Right atrium auricular region (tissue), 2 donors: ENCODE data around the gene GPR107. TPM values are rescaled to one million over a fixed set of nuclear protein-coding genes. Genes with fewer than 3 reads are reported as not detected.

Experiments used
- DNase-seq: peaks from one replicate; pipeline ENCODE4 v3.0.0-alpha.2; 2019; ENCODE audit warnings: low spot score
- H3K27ac ChIP-seq, 2 donors: fragments of 200-600 bp; sonication (generic); 1 replicate in 1 of 2; 2 replicates in 1 of 2; pipeline ENCODE4 v1.5.1; 2016 to 2019
- H3K27me3 ChIP-seq, 2 donors: fragments of 200-600 bp; sonication (generic); one replicate each; pipeline versions ENCODE4 v1.5.1 to v1.6.0; 2017 to 2019
- H3K36me3 ChIP-seq: fragments of 200-600 bp; sonication (generic); one replicate; pipeline ENCODE4 v1.5.1; 2016
- H3K4me1 ChIP-seq, 2 donors: fragments of 200-600 bp; sonication (generic); one replicate each; pipeline versions ENCODE4 v1.5.1 to v1.6.0; 2017 to 2019
- H3K4me3 ChIP-seq, 2 donors: fragments of 200-600 bp; sonication (generic); 1 replicate in 1 of 2; 2 replicates in 1 of 2; pipeline ENCODE4 v1.5.1; 2017 to 2019; ENCODE audit warnings: mild to moderate bottlenecking in 1 of 2, moderate library complexity in 1 of 2
- H3K9me3 ChIP-seq, 2 donors: fragments of 200-600 bp; sonication (generic); one replicate each; pipeline ENCODE4 v1.5.1; 2019
- total RNA-seq, 2 donors: library from RNA; depleted of rRNA; stranded (reverse); fragments of >200 nt; gene quantifications; one replicate each; pipeline ENCODE4 v1.1.0, GENCODE V29; 2016
- TF ChIP-seq, protein P1 (sequence below), 2 donors: fragments of 200-600 bp; sonication (generic); IDR thresholded peaks; one replicate each; pipeline ENCODE4 v1.5.1; 2019; ENCODE audit warnings: antibody characterized with exemption in 2 of 2

GPR107 gene
- total RNA-seq, 2 donors from 2014 or later: 16.2 to 16.9 TPM

DNA sequence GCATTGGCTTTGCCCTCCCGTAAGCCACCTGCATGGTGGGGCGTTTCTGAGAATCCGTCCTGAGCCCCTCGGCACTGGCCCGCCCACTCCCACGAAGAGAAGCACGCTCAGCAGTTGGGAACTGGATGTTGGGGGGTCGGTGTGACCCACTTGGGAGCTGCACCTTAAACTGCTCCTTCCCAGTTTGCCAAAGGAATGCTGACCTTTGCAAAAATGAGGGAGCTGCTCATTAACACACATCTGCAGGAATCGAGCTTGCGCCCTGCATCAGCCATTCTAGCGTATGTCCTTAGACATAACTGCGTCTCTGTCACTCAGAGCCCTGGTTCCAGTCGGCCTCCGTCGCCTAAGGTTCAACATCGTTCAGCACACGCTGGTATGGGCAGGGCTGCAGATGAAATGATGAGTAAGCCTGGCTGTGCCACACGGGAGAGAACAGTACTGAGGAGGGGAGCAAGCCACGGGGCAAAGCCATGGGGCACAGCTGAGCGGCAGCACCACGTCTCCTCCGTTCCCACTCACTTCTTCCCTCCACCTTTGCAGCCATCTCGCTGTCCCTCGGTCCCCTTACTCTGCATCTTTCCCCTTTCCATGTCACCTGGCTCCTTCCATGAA, 89.7 kb downstream of the GPR107 start:
- Histone ChIP-seq H3K4me3 (no peak overlapping the region), H3K27ac (peak overlapping the region in 1 of 2 donors; percentile 41), H3K9me3 (no peaks in the 10 kb centered on the region), H3K27me3 (no peaks in the 10 kb centered on the region), H3K36me3 (no peaks in the 10 kb centered on the region), H3K4me1 (peaks cover 0 to 31% of the 10 kb centered on the region in 2 donors)
- DNase-seq: no peak
- TF ChIP-seq, protein P1, sequence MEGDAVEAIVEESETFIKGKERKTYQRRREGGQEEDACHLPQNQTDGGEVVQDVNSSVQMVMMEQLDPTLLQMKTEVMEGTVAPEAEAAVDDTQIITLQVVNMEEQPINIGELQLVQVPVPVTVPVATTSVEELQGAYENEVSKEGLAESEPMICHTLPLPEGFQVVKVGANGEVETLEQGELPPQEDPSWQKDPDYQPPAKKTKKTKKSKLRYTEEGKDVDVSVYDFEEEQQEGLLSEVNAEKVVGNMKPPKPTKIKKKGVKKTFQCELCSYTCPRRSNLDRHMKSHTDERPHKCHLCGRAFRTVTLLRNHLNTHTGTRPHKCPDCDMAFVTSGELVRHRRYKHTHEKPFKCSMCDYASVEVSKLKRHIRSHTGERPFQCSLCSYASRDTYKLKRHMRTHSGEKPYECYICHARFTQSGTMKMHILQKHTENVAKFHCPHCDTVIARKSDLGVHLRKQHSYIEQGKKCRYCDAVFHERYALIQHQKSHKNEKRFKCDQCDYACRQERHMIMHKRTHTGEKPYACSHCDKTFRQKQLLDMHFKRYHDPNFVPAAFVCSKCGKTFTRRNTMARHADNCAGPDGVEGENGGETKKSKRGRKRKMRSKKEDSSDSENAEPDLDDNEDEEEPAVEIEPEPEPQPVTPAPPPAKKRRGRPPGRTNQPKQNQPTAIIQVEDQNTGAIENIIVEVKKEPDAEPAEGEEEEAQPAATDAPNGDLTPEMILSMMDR (IDR thresholded peaks at IDR 0.05): no peak

DNA sequence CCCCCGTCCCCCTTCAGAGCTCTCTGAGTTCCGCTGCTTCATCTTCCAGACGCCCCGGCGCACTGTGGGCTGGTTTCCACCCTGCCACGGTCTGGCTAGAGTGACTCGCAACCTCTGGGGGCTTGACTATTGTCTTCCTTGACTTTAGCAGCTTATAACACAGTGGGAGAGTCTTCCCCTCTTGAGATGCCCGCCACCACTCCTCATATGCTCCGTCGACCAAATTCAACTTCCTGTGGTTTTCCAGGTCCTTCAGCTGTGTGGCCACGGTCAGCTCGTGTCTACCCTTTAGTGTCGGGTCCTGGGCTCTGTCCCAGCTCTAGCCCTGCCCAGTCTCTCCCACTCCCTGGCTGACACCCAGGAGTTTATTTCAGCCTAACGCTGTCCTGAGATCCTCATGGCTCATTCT, 90.3 kb downstream of the GPR107 start:
- no peaks in the 10 kb centered on the region for H3K9me3 ChIP-seq
- H3K36me3 ChIP-seq: no peaks in the 10 kb centered on the region
- peaks cover 0 to 26% of the 10 kb centered on the region in 2 donors for H3K4me1 ChIP-seq
- peak overlapping the region in 1 of 2 donors; percentile 41 for H3K27ac ChIP-seq
- DNase-seq: no peak
- H3K4me3 ChIP-seq: no peak overlapping the region
- TF ChIP-seq, protein P1 (IDR thresholded peaks at IDR 0.05): no peak
- no peaks in the 10 kb centered on the region for H3K27me3 ChIP-seq

DNA sequence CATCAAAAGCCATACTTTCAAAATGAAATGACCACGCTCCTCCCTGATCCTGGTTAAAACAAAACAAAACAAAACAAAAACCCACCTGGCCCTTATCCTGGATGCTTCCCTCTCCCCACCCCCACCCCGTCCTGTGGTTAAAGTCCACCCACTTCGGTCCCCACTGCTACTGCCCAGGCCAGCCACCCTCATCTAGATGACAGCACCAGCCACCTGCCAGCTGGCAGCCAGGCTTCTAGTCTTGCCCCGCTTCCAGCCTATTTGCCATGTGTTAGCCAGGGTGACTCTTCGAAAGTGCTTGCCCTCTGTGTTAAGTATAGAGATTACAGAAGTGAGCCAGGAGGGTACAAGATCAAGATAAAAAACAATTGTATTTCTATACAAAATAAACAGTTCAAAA, 91.0 kb downstream of the GPR107 start:
- Histone ChIP-seq H3K27ac (no peak overlapping the region), H3K4me3 (no peak overlapping the region), H3K27me3 (no peaks in the 10 kb centered on the region), H3K36me3 (no peaks in the 10 kb centered on the region), H3K9me3 (no peaks in the 10 kb centered on the region), H3K4me1 (peaks cover 0 to 18% of the 10 kb centered on the region in 2 donors)
- no peak for DNase-seq
- TF ChIP-seq, protein P1 (IDR thresholded peaks at IDR 0.05): no peak

DNA sequence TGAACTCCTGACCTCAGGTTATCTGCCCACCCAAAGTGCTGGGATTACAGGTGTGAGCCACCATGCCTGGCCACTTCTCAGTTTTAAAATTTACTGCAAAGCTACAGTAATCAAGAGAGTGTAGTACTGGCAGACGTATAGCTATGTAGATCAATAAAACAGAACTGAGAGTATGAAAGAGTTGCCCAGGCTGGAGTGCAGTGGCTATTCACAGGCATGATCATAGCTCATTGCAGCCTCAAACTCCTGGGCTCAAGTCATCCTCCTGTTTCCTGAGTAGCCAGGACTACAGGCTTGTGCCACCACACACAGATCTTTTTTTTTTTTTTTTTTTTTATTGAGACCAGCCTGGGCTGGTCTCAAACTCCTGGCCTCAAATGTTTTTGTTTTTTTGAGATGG, 92.0 kb downstream of the GPR107 start:
- Histone ChIP-seq H3K27me3 (no peaks in the 10 kb centered on the region), H3K36me3 (no peaks in the 10 kb centered on the region), H3K4me3 (no peak overlapping the region), H3K9me3 (no peaks in the 10 kb centered on the region), H3K4me1 (peaks cover 0 to 13% of the 10 kb centered on the region in 2 donors), H3K27ac (no peak overlapping the region)
- TF ChIP-seq, protein P1 (IDR thresholded peaks at IDR 0.05): no peak
- DNase-seq: no peak

DNA sequence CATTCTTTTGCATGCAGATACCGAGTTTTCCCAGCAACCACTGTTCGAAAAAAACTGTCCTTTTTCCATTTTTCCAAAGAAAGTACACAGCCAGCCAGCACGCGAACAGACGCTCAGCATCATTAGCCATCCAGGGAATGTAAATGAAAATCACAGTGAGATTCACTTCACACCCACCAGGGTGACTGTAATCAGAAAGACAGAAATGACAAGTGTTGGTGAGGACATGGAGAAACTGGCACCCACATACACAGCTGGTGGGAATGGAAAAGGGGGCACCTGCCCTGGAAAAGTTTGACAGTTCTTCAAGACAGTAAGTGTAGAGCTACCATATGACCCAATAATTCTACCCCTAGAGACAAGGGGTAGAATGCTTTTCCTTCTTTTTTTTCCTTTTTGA, 93.5 kb downstream of the GPR107 start:
- no peak for DNase-seq
- TF ChIP-seq, protein P1 (IDR thresholded peaks at IDR 0.05): no peak

DNA sequence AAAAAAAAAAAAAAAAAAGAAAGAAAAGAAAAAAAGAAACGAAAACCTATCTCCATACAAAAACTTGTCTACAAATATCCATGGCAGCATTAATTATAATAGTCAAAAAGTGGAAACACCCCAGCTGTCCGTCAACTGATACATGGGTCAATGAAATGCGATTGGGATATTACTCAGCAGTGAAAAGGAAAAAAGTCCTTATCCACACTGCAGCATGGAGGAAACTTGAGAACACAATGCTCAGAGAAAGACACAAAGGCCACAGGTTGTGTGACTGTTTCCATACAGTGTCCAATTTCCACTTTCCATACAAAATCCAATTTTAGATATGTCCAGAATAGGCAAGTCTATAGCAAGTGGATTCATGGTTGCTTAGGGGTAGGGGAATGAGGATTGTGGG, 94.2 kb downstream of the GPR107 start:
- TF ChIP-seq, protein P1 (IDR thresholded peaks at IDR 0.05): no peak

More for the DNA sequence above, 93.5 kb downstream of the GPR107 start:
- Histone ChIP-seq H3K9me3 (no peaks in the 10 kb centered on the region), H3K27me3 (no peaks in the 10 kb centered on the region), H3K36me3 (no peaks in the 10 kb centered on the region), H3K4me3 (no peak overlapping the region), H3K27ac (no peak overlapping the region), H3K4me1 (peaks cover 0 to 13% of the 10 kb centered on the region in 2 donors)

More for the DNA sequence above, 94.2 kb downstream of the GPR107 start:
- H3K4me1 ChIP-seq: peaks cover 0 to 13% of the 10 kb centered on the region in 2 donors
- H3K36me3 ChIP-seq: no peaks in the 10 kb centered on the region
- H3K9me3 ChIP-seq: no peaks in the 10 kb centered on the region
- DNase-seq: no peak
- no peak overlapping the region for H3K27ac ChIP-seq
- H3K4me3 ChIP-seq: no peak overlapping the region
- H3K27me3 ChIP-seq: no peaks in the 10 kb centered on the region
